ENCODE measurements around the gene SLC26A1. TPM values are rescaled to one million over a fixed set of nuclear protein-coding genes. Genes with fewer than 3 reads are reported as not detected.

Gene SLC26A1, protein sequence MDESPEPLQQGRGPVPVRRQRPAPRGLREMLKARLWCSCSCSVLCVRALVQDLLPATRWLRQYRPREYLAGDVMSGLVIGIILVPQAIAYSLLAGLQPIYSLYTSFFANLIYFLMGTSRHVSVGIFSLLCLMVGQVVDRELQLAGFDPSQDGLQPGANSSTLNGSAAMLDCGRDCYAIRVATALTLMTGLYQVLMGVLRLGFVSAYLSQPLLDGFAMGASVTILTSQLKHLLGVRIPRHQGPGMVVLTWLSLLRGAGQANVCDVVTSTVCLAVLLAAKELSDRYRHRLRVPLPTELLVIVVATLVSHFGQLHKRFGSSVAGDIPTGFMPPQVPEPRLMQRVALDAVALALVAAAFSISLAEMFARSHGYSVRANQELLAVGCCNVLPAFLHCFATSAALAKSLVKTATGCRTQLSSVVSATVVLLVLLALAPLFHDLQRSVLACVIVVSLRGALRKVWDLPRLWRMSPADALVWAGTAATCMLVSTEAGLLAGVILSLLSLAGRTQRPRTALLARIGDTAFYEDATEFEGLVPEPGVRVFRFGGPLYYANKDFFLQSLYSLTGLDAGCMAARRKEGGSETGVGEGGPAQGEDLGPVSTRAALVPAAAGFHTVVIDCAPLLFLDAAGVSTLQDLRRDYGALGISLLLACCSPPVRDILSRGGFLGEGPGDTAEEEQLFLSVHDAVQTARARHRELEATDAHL
- 1 to 10 TPM; 1.6 TPM for total RNA-seq

- no peaks in the 10 kb centered on the region for H3K9me3 ChIP-seq
- ATAC-seq (peak; percentile 69), DNase-seq (peak; percentile 53 to 80 (median 76))
- H3K36me3 ChIP-seq (replicated peaks in 1 of 2; ENCODE audit: insufficient read depth in 1 of 2, low read depth in 2 of 2): no peaks in the 10 kb centered on the region
- intact Hi-C loops (cut with DNase I): no loop called here
- H3K4me3 ChIP-seq: no peak within 1 kb of the TSS
- peaks cover 43% of the 10 kb centered on the region for H3K4me1 ChIP-seq
- H3K27me3 ChIP-seq: peaks cover 0 to 10% of the 10 kb centered on the region in 2 donors
- H3K27ac ChIP-seq: peak within 1 kb of the TSS; percentile 91 to 95 (median 94)
- TF ChIP-seq POLR2A (IDR thresholded peaks at IDR 0.05): peak in 1 of 3 donors; percentile 9
- TF ChIP-seq, protein P1, sequence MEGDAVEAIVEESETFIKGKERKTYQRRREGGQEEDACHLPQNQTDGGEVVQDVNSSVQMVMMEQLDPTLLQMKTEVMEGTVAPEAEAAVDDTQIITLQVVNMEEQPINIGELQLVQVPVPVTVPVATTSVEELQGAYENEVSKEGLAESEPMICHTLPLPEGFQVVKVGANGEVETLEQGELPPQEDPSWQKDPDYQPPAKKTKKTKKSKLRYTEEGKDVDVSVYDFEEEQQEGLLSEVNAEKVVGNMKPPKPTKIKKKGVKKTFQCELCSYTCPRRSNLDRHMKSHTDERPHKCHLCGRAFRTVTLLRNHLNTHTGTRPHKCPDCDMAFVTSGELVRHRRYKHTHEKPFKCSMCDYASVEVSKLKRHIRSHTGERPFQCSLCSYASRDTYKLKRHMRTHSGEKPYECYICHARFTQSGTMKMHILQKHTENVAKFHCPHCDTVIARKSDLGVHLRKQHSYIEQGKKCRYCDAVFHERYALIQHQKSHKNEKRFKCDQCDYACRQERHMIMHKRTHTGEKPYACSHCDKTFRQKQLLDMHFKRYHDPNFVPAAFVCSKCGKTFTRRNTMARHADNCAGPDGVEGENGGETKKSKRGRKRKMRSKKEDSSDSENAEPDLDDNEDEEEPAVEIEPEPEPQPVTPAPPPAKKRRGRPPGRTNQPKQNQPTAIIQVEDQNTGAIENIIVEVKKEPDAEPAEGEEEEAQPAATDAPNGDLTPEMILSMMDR (IDR thresholded peaks at IDR 0.05): no peak
- WGBS, 2 donors: 45 to 60% methylated on average over 4 to 37 of the region's 37 CpGs
Observed at GRCh38 chr4:993111-994029, at the start of gene SLC26A1. Gene SLC26A1 (minus strand): TSS chr4:993404. CDS start chr4:991703, 1,701 bp downstream.

- ATAC-seq: no peak
- no peak overlapping the region for H3K27ac ChIP-seq
- no peak for TF ChIP-seq POLR2A (IDR thresholded peaks at IDR 0.05)
- TF ChIP-seq, protein P1 (IDR thresholded peaks at IDR 0.05): no peak
- peak in 1 of 4 donors; percentile 4 for DNase-seq
- H3K4me3 ChIP-seq: no peak overlapping the region
- no peaks in the 10 kb centered on the region for H3K9me3 ChIP-seq
- H3K36me3 ChIP-seq (replicated peaks in 1 of 2; ENCODE audit: insufficient read depth in 1 of 2, low read depth in 2 of 2): no peaks in the 10 kb centered on the region
- H3K27me3 ChIP-seq: peaks cover 0 to 3% of the 10 kb centered on the region in 2 donors
- intact Hi-C loops (cut with DNase I): no loop called here
- WGBS, 2 donors: 80 to 85% methylated on average over 12 to 17 of the region's 17 CpGs
- peaks cover 42% of the 10 kb centered on the region for H3K4me1 ChIP-seq
Observed at GRCh38 chr4:1042352-1043055, 49.3 kb upstream of the SLC26A1 start.

- H3K9me3 ChIP-seq: no peaks in the 10 kb centered on the region
- TF ChIP-seq, protein P1 (IDR thresholded peaks at IDR 0.05): no peak
- no peak for TF ChIP-seq POLR2A (IDR thresholded peaks at IDR 0.05)
- no peak for DNase-seq
- WGBS, 2 donors: 71 to 80% methylated on average over 8 of the region's 8 CpGs
- H3K4me1 ChIP-seq: peaks cover 36% of the 10 kb centered on the region
- no peak overlapping the region for H3K4me3 ChIP-seq
- ATAC-seq: no peak
- intact Hi-C loops (cut with DNase I): no loop called here
- no peak overlapping the region for H3K27ac ChIP-seq
- peaks cover 0 to 3% of the 10 kb centered on the region in 2 donors for H3K27me3 ChIP-seq
- H3K36me3 ChIP-seq (replicated peaks in 1 of 2; ENCODE audit: insufficient read depth in 1 of 2, low read depth in 2 of 2): no peaks in the 10 kb centered on the region
Observed at GRCh38 chr4:1041936-1042330, 48.7 kb upstream of the SLC26A1 start.

- ATAC-seq (no peak), DNase-seq (no peak)
- TF ChIP-seq, protein P1 (IDR thresholded peaks at IDR 0.05): no peak
- no peak for TF ChIP-seq POLR2A (IDR thresholded peaks at IDR 0.05)
- peaks cover 0 to 3% of the 10 kb centered on the region in 2 donors for H3K27me3 ChIP-seq
- no peaks in the 10 kb centered on the region for H3K36me3 ChIP-seq (replicated peaks in 1 of 2; ENCODE audit: insufficient read depth in 1 of 2, low read depth in 2 of 2)
- 49 to 64% methylated on average over 19 to 35 of the region's 36 CpGs for WGBS, 2 donors
- intact Hi-C loops (cut with DNase I): no loop called here
- H3K9me3 ChIP-seq: no peaks in the 10 kb centered on the region
- no peak overlapping the region for H3K4me3 ChIP-seq
- no peak overlapping the region for H3K27ac ChIP-seq
- H3K4me1 ChIP-seq: peaks cover 33% of the 10 kb centered on the region
Observed at GRCh38 chr4:1041147-1041935, 48.1 kb upstream of the SLC26A1 start.

Measured in body of pancreas (tissue), 4 donors.